Measurements from ENCODE around the gene HOXD3. TPM values are rescaled to one million over a fixed set of nuclear protein-coding genes. Genes with fewer than 3 reads are reported as not detected.

The HOXD3 gene
- total and polyA plus RNA-seq, 2 of the 8 experiments (the other 6 are each of a cell fraction or from before 2014, with no cell fraction given) = not detected

GRCh38 chr2:176147210-176147799 is 9.8 kb upstream of the HOXD3 start (continued):
- TF ChIP-seq CHD7 (IDR thresholded peaks at IDR 0.05; ENCODE audit: insufficient replicate concordance, low read length) (no peak), MAX (IDR thresholded peaks at IDR 0.05) (no peak), POU5F1 (IDR thresholded peaks at IDR 0.05; ENCODE audit: low read depth, low read length) (no peak), CHD2 (IDR thresholded peaks at IDR 0.05; ENCODE audit: low read length) (no peak), TCF12 (IDR thresholded peaks at IDR 0.05; ENCODE audit: low read depth, low read length) (no peak), JUN (IDR thresholded peaks at IDR 0.05; ENCODE audit: low read depth, low read length) (no peak), CBX8 (IDR thresholded peaks at IDR 0.05; ENCODE audit: borderline replicate concordance, low read depth, low read length) (0 out of 2 replicates have a peak, but pooled peaks have one; percentile 61), SIN3A (conservative IDR thresholded peaks at IDR 0.05 in 1 of 2, IDR thresholded peaks at IDR 0.05 in 1 of 2; ENCODE audit: low read depth in 1 of 2, low read length in 2 of 2) (no peak), EP300 (IDR thresholded peaks at IDR 0.05; ENCODE audit: borderline replicate concordance in 1 of 2, low read depth in 2 of 2, low read length in 2 of 2) (no peak), RNF2 (IDR thresholded peaks at IDR 0.05; ENCODE audit: borderline replicate concordance, low read depth, low read length, missing control alignments, poor library complexity, severe bottlenecking) (peak; percentile 91)
